Fibroblast of pulmonary artery (primary cell): ENCODE results near the gene SLC25A29.

ENCODE experiments used
- DNase-seq: peaks from one replicate; pipeline ENCODE4 v3.0.0-alpha.2; 2010; ENCODE audit warnings: low read depth
- H3K4me3 ChIP-seq: replicated peaks from 2 replicates; pipeline ENCODE4 v1.5.1; 2011; ENCODE audit warnings: low read depth, mild to moderate bottlenecking, control low read depth, low read length, moderate library complexity
- CTCF ChIP-seq: IDR thresholded peaks from 2 replicates; pipeline ENCODE4 v1.5.1; 2011; ENCODE audit warnings: mild to moderate bottlenecking, control low read depth, low read length, inconsistent platforms; ENCODE audit errors: missing control alignments

Gene SLC25A29

GRCh38 chr14:100268591-100269207, 37.5 kb downstream of the SLC25A29 start:
- peak; percentile 25 for DNase-seq
- TF ChIP-seq CTCF: no peak
- no peak overlapping the region for H3K4me3 ChIP-seq

DNA sequence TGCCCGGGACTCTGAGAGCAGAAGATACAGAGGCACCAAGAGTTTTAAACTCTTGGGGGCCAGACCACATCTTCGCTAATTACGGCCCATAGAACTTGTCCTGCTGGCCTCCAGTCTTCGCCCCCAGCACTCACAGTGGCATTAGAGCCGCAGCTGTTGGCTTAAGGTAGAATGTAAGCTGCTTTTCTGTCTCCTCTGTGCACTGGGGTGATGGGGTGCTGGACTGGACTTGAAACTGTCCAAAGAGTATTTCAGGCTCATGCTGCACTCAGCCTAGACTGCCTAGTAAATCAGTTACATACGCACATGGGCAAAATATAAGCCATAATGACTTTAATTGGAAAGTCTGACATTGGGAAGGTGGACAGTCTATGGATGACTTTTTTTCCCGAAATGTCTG, 38.3 kb downstream of the SLC25A29 start:
- DNase-seq: no peak
- H3K4me3 ChIP-seq: no peak overlapping the region
- TF ChIP-seq CTCF: no peak

GRCh38 chr14:100263141-100263540, 43.1 kb downstream of the SLC25A29 start:
- DNase-seq: no peak
- no peak for TF ChIP-seq CTCF
- H3K4me3 ChIP-seq: no peak overlapping the region

DNA sequence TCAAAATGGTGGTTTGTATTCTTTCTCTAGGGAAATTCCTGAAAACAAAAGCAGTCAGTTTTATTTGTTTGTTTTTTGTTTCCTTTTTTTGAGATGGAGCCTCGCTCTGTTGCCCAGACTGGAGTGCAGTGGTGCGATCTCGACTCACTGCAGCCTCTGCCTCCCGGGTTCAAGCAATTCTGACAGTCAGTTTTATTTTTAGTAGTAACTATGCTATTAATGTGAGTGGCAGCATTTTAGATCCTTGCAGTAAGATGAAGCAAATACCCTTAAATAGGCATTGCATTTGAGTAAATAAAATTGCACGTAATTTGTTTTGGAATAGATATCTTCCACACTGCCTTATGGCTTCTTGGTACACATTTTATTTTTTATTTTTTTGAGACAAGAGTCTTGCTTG, 43.7 kb downstream of the SLC25A29 start:
- TF ChIP-seq CTCF: no peak

DNA sequence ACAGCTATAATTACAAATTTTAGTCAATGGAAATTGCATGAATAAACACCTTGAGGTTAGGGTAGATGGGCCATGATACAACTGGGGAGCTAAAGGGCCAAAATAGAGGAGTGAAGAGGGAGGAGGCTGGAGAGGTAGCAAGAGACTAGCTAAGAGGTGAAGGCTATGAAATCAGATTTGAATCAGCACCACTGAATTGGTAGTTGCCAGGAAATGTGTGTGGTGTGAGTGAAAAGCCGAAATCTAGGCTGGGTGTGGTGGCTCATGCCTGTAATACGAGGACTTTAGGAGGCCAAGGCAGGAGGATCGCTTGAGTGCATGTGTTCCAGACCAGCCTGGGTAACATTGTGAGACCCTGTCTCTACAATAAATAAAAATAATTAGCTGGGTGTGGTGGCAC, 44.6 kb downstream of the SLC25A29 start:
- TF ChIP-seq CTCF: no peak
- no peak overlapping the region for H3K4me3 ChIP-seq
- DNase-seq: no peak

More for the DNA sequence above, 43.7 kb downstream of the SLC25A29 start:
- no peak for DNase-seq
- H3K4me3 ChIP-seq: no peak overlapping the region

DNA sequence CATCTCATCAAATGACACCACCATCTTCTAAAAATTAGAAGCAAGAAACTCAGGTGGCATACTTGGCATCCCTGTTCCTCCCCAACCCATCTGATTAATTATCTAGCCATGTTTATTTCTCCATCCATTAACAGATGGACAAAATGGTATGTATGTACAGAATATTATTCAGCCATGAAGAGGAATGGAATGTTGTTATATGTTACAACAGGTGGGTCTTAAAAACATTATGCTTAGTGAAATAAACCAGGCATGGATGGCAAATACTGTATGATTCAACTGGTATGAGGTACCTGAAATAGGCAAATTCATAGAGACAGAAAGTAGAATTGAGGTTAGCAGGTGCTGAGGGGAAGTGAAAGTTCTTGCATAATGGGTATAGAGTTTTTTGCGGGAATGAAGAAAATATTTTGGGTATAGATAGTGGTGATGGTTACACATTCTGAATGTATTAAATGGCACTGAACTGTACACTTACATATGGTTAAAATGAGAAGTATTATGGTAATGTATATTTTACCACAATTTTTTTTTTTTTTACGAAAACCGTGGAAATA, 49.8 kb downstream of the SLC25A29 start:
- DNase-seq: no peak
- no peak for TF ChIP-seq CTCF
- no peak overlapping the region for H3K4me3 ChIP-seq

DNA sequence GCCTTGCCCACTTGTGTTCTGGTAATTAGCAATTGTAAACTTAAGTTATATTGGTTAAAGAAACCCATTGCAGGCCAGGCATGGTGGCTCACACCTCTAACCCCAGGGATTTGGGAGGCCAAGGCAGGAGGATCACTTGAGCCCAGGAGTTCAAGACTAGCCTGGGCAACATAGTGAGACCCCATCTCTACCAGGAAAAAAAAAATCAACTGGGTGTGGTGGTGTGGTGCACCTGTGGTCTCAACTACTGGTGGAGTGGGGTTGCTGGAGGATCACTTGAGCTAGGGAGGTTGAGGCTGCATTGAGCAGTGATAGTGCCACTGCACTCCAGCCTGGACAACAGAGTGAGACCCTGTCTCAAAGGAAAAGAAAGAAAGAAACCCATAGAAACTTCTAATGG, 53.6 kb downstream of the SLC25A29 start:
- no peak for TF ChIP-seq CTCF
- DNase-seq: no peak
- no peak overlapping the region for H3K4me3 ChIP-seq
